ENCODE data around the gene MACROD1.

Gene MACROD1

GRCh38 chr11:64019106-64020037 lies 146.5 kb downstream of the MACROD1 start:
- no peak for TF ChIP-seq CTCF (IDR thresholded peaks at IDR 0.05; ENCODE audit: low read depth, low read length)
- no peak overlapping the region for H3K4me3 ChIP-seq (ENCODE audit: low read depth, low read length)

GRCh38 chr11:64018310-64018709 lies 147.6 kb downstream of the MACROD1 start:
- DNase-seq (ENCODE audit: low read depth, low spot score), result no peak
- TF ChIP-seq CTCF (IDR thresholded peaks at IDR 0.05; ENCODE audit: low read depth, low read length), result no peak
- in situ Hi-C loops (cut with HindIII; ENCODE audit: low sequenced_read_pairs), result no loop called here
- no peak overlapping the region for H3K4me3 ChIP-seq (ENCODE audit: low read depth, low read length)

More at GRCh38 chr11:64019106-64020037, 146.5 kb downstream of the MACROD1 start:
- DNase-seq (ENCODE audit: low read depth, low spot score), result no peak
- in situ Hi-C loops (cut with HindIII; ENCODE audit: low sequenced_read_pairs), result no loop called here

GRCh38 chr11:64017945-64018224 lies 148.0 kb downstream of the MACROD1 start:
- no peak for DNase-seq (ENCODE audit: low read depth, low spot score)
- TF ChIP-seq CTCF (IDR thresholded peaks at IDR 0.05; ENCODE audit: low read depth, low read length), result no peak
- in situ Hi-C loops (cut with HindIII; ENCODE audit: low sequenced_read_pairs), result no loop called here
- H3K4me3 ChIP-seq (ENCODE audit: low read depth, low read length), result no peak overlapping the region

- in situ Hi-C loops (cut with HindIII; ENCODE audit: low sequenced_read_pairs), result no loop called here
- no peak for TF ChIP-seq CTCF (IDR thresholded peaks at IDR 0.05; ENCODE audit: low read depth, low read length)
- H3K4me3 ChIP-seq (ENCODE audit: low read depth, low read length), result no peak overlapping the region
- no peak for DNase-seq (ENCODE audit: low read depth, low spot score)
Measured at GRCh38 chr11:64015935-64016845, 149.7 kb downstream of the MACROD1 start.

GRCh38 chr11:64015510-64015909 lies 150.4 kb downstream of the MACROD1 start:
- TF ChIP-seq CTCF (IDR thresholded peaks at IDR 0.05; ENCODE audit: low read depth, low read length), result no peak
- in situ Hi-C loops (cut with HindIII; ENCODE audit: low sequenced_read_pairs), result no loop called here
- no peak overlapping the region for H3K4me3 ChIP-seq (ENCODE audit: low read depth, low read length)
- DNase-seq (ENCODE audit: low read depth, low spot score), result no peak

GRCh38 chr11:64014356-64014755 lies 151.6 kb downstream of the MACROD1 start:
- TF ChIP-seq CTCF (IDR thresholded peaks at IDR 0.05; ENCODE audit: low read depth, low read length), result no peak
- DNase-seq (ENCODE audit: low read depth, low spot score), result no peak
- in situ Hi-C loops (cut with HindIII; ENCODE audit: low sequenced_read_pairs), result no loop called here
- H3K4me3 ChIP-seq (ENCODE audit: low read depth, low read length), result no peak overlapping the region

Data from astrocyte of the spinal cord (primary cell).